ENCODE data around the gene AHNAK2.

AHNAK2 gene

DNA sequence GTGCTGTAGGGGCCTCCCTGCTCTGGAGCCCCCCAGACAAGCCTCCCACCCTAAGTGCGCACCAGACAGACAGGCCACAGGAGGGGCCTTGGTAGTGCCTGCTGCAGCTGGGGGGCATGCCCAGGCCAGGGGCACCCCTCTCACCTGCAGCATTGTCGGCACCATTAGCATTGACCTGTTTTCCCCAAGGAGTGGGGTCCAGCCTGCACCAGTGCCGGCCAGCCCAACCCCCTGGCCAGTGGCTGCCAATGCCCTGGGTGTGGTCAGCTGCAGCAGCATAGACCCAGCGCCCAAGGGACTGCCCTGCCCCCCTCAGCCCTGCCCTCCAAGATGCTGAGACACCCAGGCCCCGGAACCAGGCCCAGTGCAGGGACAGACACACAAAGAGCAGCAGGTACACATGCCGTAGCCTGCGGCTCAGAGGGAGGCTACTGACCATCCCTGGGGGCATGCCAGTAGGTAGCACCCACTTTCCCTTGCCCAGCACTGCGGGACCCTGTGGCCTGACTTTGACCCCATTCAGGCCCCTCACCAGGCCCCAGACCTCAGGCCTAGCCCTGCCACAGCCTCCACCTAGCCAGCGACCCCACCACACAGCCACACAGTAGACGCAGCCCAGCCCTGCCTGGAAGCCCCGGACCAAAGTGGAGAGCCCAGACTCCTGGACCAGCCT is 1.0 kb downstream of the AHNAK2 start:
- H3K36me3 ChIP-seq (ENCODE audit: control insufficient read depth in 2 of 2, insufficient read depth in 1 of 2, low read length in 2 of 2) = no peaks in the 10 kb centered on the region
- H3K9me3 ChIP-seq (ENCODE audit: control insufficient read depth, insufficient read depth, low read depth, low read length) = no peaks in the 10 kb centered on the region
- peaks cover 8% of the 10 kb centered on the region; the same call in 1 of the 2 replicates for H3K4me1 ChIP-seq (ENCODE audit: control insufficient read depth, insufficient read depth, low read length)
- TF ChIP-seq ZNF112 (tag by site-specific recombination; IDR thresholded peaks at IDR 0.05) = no peak
- TF ChIP-seq KLF1 (tag by site-specific recombination; IDR thresholded peaks at IDR 0.05) = peak; percentile 33
- peak; percentile 58; the same call in 1 of the 2 replicates for TF ChIP-seq ZBTB20 (tag by site-specific recombination; IDR thresholded peaks at IDR 0.05)
- H3K27ac ChIP-seq (ENCODE audit: extremely low read depth, low read depth, low read length) = no peak overlapping the region
- POLR2A ChIA-PET = interaction anchor here (0.6 kb wide), 1 partner anchor 36 kb away, joined by 5 read pairs; no protein-coding TSS in a partner anchor
- CTCF ChIA-PET = interaction anchor here (0.5 to 5.9 kb wide), 8 partner anchors 8 to 192 kb away, joined by 3 to 109 read pairs (median 6); partner anchors contain the start of gene CLBA1
- peak overlapping the region; percentile 33; the same call in 1 of the 2 replicates for H3K4me3 ChIP-seq (ENCODE audit: low read depth, low read length)

DNA sequence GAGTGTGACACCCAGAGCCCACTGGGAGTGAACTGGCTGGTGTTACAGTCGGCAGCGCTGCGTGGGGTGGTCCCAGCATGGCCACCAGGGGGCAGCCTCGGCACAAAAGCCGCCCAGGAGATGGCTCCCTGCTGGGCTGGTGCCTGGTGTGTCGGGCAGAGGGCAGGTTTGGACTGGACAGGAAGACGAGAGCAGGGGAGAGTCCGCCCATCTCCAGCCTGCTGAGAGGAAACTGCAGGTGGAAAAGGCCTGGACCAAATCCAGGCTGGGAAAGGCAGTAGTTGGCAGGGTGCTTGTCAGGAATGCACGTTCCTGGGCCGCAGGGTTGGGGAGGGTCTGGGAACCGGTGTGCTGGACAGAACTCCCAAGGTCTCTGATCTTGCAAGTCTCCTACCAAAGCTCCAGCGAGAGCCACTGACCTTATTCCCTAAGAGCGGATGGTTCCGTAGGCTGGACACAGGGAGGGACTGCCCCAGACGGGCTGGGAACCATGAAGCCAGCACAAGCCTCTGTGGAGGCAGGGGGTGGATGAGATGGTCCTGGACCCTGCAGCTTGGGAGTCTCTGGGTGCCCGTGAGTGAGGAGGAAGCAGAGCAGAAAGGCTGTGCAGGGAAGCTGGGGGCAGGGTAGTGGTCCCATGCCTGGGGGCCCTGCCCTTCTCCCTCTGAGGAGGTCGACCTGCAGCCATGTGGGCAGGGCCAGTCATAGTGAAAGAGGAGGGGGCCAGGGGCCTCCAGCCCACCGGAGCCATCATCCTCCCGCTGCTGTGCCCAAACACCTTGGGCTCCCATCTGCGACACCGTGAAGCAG is 1.8 kb downstream of the AHNAK2 start:
- Histone ChIP-seq H3K9me3 (ENCODE audit: control insufficient read depth, insufficient read depth, low read depth, low read length) (no peaks in the 10 kb centered on the region), H3K27ac (ENCODE audit: extremely low read depth, low read depth, low read length) (no peak overlapping the region), H3K4me3 (ENCODE audit: low read depth, low read length) (no peak overlapping the region), H3K4me1 (ENCODE audit: control insufficient read depth, insufficient read depth, low read length) (peaks cover 8% of the 10 kb centered on the region; the same call in 1 of the 2 replicates), H3K36me3 (ENCODE audit: control insufficient read depth in 2 of 2, insufficient read depth in 1 of 2, low read length in 2 of 2) (no peaks in the 10 kb centered on the region)
- POLR2A ChIA-PET = interaction anchor here (0.6 to 3.4 kb wide), 3 partner anchors 9 to 43 kb away, joined by 4 to 16 read pairs (median 5); partner anchors contain the start of gene CLBA1
- CTCF ChIA-PET = interaction anchor here (0.5 to 5.9 kb wide), 18 partner anchors 8 to 208 kb away, joined by 3 to 109 read pairs (median 4); partner anchors contain the start of genes CLBA1 and GPR132
- TF ChIP-seq ZNF391 (tag by site-specific recombination; IDR thresholded peaks at IDR 0.05; ENCODE audit: borderline replicate concordance, low read depth) (peak; percentile 81; the same call in 1 of the 2 replicates), ZNF184 (tag by site-specific recombination; IDR thresholded peaks at IDR 0.05) (no peak), SP7 (tag by site-specific recombination; IDR thresholded peaks at IDR 0.05) (peak; percentile 58), ZBTB8A (tag by site-specific recombination; IDR thresholded peaks at IDR 0.05) (peak; percentile 42), KLF8 (tag by site-specific recombination; IDR thresholded peaks at IDR 0.05) (peak; percentile 87), ZNF350 (tag by site-specific recombination; IDR thresholded peaks at IDR 0.05) (no peak), ZNF157 (tag by site-specific recombination; IDR thresholded peaks at IDR 0.05) (no peak), ZEB2 (tag by site-specific recombination; IDR thresholded peaks at IDR 0.05) (peak; percentile 52; the same call in 1 of the 2 replicates), ZNF394 (tag by site-specific recombination; IDR thresholded peaks at IDR 0.05; ENCODE audit: borderline replicate concordance) (peak; percentile 22; the same call in 1 of the 2 replicates), ZNF112 (tag by site-specific recombination; IDR thresholded peaks at IDR 0.05) (no peak), ZNF660 (tag by site-specific recombination; IDR thresholded peaks at IDR 0.05) (no peak), ZNF549 (tag by site-specific recombination; IDR thresholded peaks at IDR 0.05) (no peak)
- TF ChIP-seq, protein P1, sequence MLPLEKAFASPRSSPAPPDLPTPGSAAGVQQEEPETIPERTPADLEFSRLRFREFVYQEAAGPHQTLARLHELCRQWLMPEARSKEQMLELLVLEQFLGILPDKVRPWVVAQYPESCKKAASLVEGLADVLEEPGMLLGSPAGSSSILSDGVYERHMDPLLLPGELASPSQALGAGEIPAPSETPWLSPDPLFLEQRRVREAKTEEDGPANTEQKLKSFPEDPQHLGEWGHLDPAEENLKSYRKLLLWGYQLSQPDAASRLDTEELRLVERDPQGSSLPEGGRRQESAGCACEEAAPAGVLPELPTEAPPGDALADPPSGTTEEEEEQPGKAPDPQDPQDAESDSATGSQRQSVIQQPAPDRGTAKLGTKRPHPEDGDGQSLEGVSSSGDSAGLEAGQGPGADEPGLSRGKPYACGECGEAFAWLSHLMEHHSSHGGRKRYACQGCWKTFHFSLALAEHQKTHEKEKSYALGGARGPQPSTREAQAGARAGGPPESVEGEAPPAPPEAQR (tag by site-specific recombination; IDR thresholded peaks at IDR 0.05) = no peak
- TF ChIP-seq, protein P2, sequence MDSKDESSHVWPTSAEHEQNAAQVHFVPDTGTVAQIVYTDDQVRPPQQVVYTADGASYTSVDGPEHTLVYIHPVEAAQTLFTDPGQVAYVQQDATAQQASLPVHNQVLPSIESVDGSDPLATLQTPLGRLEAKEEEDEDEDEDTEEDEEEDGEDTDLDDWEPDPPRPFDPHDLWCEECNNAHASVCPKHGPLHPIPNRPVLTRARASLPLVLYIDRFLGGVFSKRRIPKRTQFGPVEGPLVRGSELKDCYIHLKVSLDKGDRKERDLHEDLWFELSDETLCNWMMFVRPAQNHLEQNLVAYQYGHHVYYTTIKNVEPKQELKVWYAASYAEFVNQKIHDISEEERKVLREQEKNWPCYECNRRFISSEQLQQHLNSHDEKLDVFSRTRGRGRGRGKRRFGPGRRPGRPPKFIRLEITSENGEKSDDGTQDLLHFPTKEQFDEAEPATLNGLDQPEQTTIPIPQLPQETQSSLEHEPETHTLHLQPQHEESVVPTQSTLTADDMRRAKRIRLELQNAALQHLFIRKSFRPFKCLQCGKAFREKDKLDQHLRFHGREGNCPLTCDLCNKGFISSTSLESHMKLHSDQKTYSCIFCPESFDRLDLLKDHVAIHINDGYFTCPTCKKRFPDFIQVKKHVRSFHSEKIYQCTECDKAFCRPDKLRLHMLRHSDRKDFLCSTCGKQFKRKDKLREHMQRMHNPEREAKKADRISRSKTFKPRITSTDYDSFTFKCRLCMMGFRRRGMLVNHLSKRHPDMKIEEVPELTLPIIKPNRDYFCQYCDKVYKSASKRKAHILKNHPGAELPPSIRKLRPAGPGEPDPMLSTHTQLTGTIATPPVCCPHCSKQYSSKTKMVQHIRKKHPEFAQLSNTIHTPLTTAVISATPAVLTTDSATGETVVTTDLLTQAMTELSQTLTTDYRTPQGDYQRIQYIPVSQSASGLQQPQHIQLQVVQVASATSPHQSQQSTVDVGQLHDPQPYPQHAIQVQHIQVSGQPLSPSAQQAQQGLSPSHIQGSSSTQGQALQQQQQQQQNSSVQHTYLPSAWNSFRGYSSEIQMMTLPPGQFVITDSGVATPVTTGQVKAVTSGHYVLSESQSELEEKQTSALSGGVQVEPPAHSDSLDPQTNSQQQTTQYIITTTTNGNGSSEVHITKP (tag by site-specific recombination; IDR thresholded peaks at IDR 0.05) = peak; percentile 28; the same call in 1 of the 2 replicates
- TF ChIP-seq, protein P3, sequence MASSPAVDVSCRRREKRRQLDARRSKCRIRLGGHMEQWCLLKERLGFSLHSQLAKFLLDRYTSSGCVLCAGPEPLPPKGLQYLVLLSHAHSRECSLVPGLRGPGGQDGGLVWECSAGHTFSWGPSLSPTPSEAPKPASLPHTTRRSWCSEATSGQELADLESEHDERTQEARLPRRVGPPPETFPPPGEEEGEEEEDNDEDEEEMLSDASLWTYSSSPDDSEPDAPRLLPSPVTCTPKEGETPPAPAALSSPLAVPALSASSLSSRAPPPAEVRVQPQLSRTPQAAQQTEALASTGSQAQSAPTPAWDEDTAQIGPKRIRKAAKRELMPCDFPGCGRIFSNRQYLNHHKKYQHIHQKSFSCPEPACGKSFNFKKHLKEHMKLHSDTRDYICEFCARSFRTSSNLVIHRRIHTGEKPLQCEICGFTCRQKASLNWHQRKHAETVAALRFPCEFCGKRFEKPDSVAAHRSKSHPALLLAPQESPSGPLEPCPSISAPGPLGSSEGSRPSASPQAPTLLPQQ (tag by site-specific recombination; IDR thresholded peaks at IDR 0.05) = 0 out of 2 replicates have a peak, but pooled peaks have one; percentile 47
- TF ChIP-seq, protein P4, sequence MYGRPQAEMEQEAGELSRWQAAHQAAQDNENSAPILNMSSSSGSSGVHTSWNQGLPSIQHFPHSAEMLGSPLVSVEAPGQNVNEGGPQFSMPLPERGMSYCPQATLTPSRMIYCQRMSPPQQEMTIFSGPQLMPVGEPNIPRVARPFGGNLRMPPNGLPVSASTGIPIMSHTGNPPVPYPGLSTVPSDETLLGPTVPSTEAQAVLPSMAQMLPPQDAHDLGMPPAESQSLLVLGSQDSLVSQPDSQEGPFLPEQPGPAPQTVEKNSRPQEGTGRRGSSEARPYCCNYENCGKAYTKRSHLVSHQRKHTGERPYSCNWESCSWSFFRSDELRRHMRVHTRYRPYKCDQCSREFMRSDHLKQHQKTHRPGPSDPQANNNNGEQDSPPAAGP (tag by site-specific recombination; IDR thresholded peaks at IDR 0.05) = peak; percentile 37; the same call in 1 of the 2 replicates
- TF ChIP-seq, protein P5, sequence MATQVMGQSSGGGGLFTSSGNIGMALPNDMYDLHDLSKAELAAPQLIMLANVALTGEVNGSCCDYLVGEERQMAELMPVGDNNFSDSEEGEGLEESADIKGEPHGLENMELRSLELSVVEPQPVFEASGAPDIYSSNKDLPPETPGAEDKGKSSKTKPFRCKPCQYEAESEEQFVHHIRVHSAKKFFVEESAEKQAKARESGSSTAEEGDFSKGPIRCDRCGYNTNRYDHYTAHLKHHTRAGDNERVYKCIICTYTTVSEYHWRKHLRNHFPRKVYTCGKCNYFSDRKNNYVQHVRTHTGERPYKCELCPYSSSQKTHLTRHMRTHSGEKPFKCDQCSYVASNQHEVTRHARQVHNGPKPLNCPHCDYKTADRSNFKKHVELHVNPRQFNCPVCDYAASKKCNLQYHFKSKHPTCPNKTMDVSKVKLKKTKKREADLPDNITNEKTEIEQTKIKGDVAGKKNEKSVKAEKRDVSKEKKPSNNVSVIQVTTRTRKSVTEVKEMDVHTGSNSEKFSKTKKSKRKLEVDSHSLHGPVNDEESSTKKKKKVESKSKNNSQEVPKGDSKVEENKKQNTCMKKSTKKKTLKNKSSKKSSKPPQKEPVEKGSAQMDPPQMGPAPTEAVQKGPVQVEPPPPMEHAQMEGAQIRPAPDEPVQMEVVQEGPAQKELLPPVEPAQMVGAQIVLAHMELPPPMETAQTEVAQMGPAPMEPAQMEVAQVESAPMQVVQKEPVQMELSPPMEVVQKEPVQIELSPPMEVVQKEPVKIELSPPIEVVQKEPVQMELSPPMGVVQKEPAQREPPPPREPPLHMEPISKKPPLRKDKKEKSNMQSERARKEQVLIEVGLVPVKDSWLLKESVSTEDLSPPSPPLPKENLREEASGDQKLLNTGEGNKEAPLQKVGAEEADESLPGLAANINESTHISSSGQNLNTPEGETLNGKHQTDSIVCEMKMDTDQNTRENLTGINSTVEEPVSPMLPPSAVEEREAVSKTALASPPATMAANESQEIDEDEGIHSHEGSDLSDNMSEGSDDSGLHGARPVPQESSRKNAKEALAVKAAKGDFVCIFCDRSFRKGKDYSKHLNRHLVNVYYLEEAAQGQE (tag by site-specific recombination; IDR thresholded peaks at IDR 0.05) = 0 out of 2 replicates have a peak, but pooled peaks have one; percentile 16

Measured in HEK293 (cell line).